ENCODE data around the gene YES1.

GRCh38 chr18:709771-710170 is 102.3 kb downstream of the YES1 start:
- TF ChIP-seq, protein P1, sequence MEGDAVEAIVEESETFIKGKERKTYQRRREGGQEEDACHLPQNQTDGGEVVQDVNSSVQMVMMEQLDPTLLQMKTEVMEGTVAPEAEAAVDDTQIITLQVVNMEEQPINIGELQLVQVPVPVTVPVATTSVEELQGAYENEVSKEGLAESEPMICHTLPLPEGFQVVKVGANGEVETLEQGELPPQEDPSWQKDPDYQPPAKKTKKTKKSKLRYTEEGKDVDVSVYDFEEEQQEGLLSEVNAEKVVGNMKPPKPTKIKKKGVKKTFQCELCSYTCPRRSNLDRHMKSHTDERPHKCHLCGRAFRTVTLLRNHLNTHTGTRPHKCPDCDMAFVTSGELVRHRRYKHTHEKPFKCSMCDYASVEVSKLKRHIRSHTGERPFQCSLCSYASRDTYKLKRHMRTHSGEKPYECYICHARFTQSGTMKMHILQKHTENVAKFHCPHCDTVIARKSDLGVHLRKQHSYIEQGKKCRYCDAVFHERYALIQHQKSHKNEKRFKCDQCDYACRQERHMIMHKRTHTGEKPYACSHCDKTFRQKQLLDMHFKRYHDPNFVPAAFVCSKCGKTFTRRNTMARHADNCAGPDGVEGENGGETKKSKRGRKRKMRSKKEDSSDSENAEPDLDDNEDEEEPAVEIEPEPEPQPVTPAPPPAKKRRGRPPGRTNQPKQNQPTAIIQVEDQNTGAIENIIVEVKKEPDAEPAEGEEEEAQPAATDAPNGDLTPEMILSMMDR (IDR thresholded peaks at IDR 0.05; ENCODE audit: extremely low read depth in 1 of 2, insufficient read depth in 1 of 2, low read depth in 1 of 2, low read length in 2 of 2) = no peak
- TF ChIP-seq EZH2 (IDR thresholded peaks at IDR 0.05; ENCODE audit: borderline replicate concordance, low read depth, low read length, severe bottlenecking) = no peak
- no peak for TF ChIP-seq POLR2A (IDR thresholded peaks at IDR 0.05; ENCODE audit: low read depth, low read length)
- TF ChIP-seq POLR2AphosphoS5 (IDR thresholded peaks at IDR 0.05; ENCODE audit: insufficient read depth, low read depth, low read length) = no peak
- TF ChIP-seq, protein P2, sequence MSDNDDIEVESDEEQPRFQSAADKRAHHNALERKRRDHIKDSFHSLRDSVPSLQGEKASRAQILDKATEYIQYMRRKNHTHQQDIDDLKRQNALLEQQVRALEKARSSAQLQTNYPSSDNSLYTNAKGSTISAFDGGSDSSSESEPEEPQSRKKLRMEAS (IDR thresholded peaks at IDR 0.05; ENCODE audit: insufficient read depth, insufficient read length) = no peak
- TF ChIP-seq GATA2 (IDR thresholded peaks at IDR 0.05; ENCODE audit: insufficient read depth, insufficient read length, low read depth, low read length) = no peak
- no peak for TF ChIP-seq MYC (IDR thresholded peaks at IDR 0.05; ENCODE audit: low read depth, low read length)

Data from endothelial cell of umbilical vein (primary cell).